ENCODE data around the gene PLEKHG1. TPM values are rescaled to one million over a fixed set of nuclear protein-coding genes. Genes with fewer than 3 reads are reported as not detected.
A peak's percentile ranks its signal among the peaks of the same experiment; 100 is the strongest.

The PLEKHG1 gene
- total RNA-seq, 4 donors from 2014 or later: 12.5 to 48.4 (median 32.3) TPM

DNA sequence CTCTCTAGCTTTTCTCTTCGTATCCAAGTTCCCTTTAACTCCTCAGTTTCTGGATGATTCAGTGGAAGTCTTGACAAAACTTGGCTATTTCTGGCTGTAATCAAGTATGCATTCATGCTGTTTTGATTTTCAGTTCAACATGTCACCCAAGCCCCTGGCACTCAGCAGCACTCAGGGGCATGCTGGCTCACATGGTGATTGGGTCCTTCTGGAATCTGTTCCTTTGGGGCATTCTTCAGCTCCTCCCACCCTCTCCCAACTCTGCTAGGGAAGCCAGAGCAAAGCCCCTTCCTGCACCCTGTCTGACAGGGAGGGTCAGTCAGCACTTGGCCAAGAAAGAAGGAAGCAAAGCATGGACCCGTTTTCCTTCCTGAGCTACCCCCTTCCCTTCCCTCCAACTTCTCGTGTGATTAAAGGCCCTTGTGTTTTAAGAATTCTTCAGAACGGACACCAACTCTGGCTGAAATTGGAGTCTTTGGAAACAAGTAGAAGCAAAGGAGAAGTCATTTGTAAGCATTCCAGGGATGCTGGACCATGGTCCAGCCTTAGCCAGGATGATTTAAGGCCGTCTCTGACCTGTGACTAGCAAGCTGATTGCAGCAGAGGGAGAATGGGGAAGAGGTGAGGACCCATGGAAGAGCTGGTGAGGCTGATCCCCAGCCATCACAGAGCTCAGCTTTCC lies 7.1 kb downstream of the PLEKHG1 start:
- H3K27me3 ChIP-seq: no peaks in the 10 kb centered on the region
- no peak overlapping the region for H3K4me3 ChIP-seq (replicated peaks in 1 of 3)
- H3K36me3 ChIP-seq: no peaks in the 10 kb centered on the region
- no peak overlapping the region for H3K27ac ChIP-seq
- intact Hi-C loops (cut with DNase I): loop anchor here (10.0 kb wide), 1 partner anchor 208 kb away; no protein-coding TSS in a partner anchor
- peak in 1 of 2 donors; percentile 23 for DNase-seq
- H3K4me1 ChIP-seq: peaks cover 9 to 16% of the 10 kb centered on the region in 2 donors
- H3K9me3 ChIP-seq: no peaks in the 10 kb centered on the region
- 28 to 34% methylated on average over 5 of the region's 5 CpGs for WGBS, 2 donors
- TF ChIP-seq POLR2A (IDR thresholded peaks at IDR 0.05): no peak
- TF ChIP-seq, protein P1, sequence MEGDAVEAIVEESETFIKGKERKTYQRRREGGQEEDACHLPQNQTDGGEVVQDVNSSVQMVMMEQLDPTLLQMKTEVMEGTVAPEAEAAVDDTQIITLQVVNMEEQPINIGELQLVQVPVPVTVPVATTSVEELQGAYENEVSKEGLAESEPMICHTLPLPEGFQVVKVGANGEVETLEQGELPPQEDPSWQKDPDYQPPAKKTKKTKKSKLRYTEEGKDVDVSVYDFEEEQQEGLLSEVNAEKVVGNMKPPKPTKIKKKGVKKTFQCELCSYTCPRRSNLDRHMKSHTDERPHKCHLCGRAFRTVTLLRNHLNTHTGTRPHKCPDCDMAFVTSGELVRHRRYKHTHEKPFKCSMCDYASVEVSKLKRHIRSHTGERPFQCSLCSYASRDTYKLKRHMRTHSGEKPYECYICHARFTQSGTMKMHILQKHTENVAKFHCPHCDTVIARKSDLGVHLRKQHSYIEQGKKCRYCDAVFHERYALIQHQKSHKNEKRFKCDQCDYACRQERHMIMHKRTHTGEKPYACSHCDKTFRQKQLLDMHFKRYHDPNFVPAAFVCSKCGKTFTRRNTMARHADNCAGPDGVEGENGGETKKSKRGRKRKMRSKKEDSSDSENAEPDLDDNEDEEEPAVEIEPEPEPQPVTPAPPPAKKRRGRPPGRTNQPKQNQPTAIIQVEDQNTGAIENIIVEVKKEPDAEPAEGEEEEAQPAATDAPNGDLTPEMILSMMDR (IDR thresholded peaks at IDR 0.05): no peak

DNA sequence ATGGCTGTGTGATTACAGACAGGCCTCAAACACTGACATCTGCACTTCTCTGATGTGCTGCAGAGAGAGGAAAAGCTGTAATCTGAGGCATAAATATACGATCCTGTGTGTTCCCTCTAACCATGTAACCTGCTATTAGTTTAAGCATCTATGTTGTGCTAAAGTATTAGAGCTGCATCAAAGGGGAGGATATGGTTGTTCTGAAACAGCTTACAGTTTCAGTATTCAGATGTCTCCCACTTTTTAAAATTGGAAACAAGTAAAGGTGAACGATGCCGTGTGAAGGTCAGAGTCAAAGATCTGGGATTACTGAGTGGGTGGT lies 7.6 kb downstream of the PLEKHG1 start:
- Histone ChIP-seq H3K4me1 (peaks cover 9 to 16% of the 10 kb centered on the region in 2 donors), H3K27ac (no peak overlapping the region), H3K9me3 (no peaks in the 10 kb centered on the region), H3K4me3 (replicated peaks in 1 of 3) (no peak overlapping the region), H3K27me3 (no peaks in the 10 kb centered on the region), H3K36me3 (no peaks in the 10 kb centered on the region)
- DNase-seq: no peak
- TF ChIP-seq, protein P1 (IDR thresholded peaks at IDR 0.05): no peak
- no peak for TF ChIP-seq POLR2A (IDR thresholded peaks at IDR 0.05)
- intact Hi-C loops (cut with DNase I): loop anchor here (10.0 kb wide), 1 partner anchor 208 kb away; no protein-coding TSS in a partner anchor
- WGBS, 2 donors: 78 to 88% methylated on average over 3 of the region's 3 CpGs

DNA sequence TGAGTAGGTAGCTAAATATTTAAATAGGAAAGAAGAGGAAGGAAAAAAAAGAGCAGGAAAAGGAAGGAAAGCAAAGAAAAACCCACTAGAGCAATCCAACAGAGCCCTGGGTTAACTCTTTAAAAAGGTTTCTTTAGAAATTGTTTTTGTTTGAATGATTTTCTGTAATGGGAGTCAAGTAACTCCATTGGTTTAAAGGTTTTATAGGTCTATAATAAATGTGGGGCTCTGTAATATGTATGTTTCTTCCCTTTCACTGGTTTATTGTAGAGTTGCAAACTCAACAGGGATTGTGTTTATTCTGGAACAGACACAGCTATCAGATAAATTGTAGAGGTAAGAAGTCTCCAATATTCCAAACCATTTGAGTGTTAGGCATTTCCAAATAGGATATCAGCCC lies 10.9 kb downstream of the PLEKHG1 start:
- peaks cover 13 to 16% of the 10 kb centered on the region in 2 donors for H3K4me1 ChIP-seq
- H3K36me3 ChIP-seq: no peaks in the 10 kb centered on the region
- no peaks in the 10 kb centered on the region for H3K9me3 ChIP-seq
- no peak overlapping the region for H3K27ac ChIP-seq
- no peaks in the 10 kb centered on the region for H3K27me3 ChIP-seq
- intact Hi-C loops (cut with DNase I): no loop called here
- no peak for TF ChIP-seq POLR2A (IDR thresholded peaks at IDR 0.05)
- TF ChIP-seq, protein P1 (IDR thresholded peaks at IDR 0.05): no peak
- no peak for DNase-seq
- H3K4me3 ChIP-seq (replicated peaks in 1 of 3): no peak overlapping the region

DNA sequence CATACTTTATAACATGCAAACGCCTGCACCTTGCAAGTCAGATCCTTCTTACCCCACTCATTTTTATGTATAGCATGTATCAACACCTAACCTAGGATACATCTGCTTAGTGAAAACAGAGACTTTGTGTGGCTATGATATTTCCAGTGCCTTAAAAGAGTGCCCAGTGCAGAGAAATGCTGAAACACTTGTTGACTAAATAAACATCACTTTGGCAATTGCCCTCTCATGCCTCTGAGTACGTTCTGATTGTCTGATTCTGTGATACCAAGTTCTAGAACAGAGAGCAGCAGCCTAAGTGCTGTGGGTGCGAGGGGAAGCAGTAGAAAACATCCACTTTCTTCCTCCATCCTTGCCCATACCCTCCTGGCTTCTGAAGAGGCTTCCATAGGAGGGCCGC lies 13.6 kb downstream of the PLEKHG1 start:
- Histone ChIP-seq H3K9me3 (no peaks in the 10 kb centered on the region), H3K27me3 (no peaks in the 10 kb centered on the region), H3K27ac (no peak overlapping the region), H3K4me1 (peaks cover 0 to 4% of the 10 kb centered on the region in 2 donors), H3K36me3 (no peaks in the 10 kb centered on the region), H3K4me3 (replicated peaks in 1 of 3) (no peak overlapping the region)
- peak in 1 of 2 donors; percentile 11 for DNase-seq
- WGBS, 2 donors: 51 to 60% methylated on average over 4 of the region's 4 CpGs
- intact Hi-C loops (cut with DNase I): no loop called here
- TF ChIP-seq, protein P1 (IDR thresholded peaks at IDR 0.05): no peak
- no peak for TF ChIP-seq POLR2A (IDR thresholded peaks at IDR 0.05)

DNA sequence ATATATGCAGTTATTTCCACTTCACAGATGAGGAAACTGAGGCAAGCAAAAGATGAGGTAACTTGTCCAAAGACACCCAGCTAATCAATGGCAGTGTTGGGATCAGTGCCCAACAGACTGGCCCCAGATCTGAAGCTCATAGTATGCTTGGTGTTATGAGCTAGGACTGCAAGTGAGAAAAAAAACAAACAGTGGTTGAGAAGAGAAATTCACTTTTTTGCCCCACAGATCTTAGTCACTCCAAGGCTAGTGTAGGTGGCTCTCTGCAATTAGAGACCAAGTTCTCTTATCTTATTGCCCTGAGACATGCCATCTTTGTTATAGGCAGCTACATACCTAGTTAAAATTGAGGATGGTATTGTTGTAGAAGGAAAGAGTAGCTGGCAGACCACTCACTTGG lies 16.3 kb downstream of the PLEKHG1 start:
- H3K9me3 ChIP-seq: no peaks in the 10 kb centered on the region
- H3K27me3 ChIP-seq: no peaks in the 10 kb centered on the region
- peaks cover 0 to 4% of the 10 kb centered on the region in 2 donors for H3K4me1 ChIP-seq
- H3K36me3 ChIP-seq: no peaks in the 10 kb centered on the region
- intact Hi-C loops (cut with DNase I): no loop called here
- H3K4me3 ChIP-seq (replicated peaks in 1 of 3): no peak overlapping the region
- no peak overlapping the region for H3K27ac ChIP-seq
- TF ChIP-seq, protein P1 (IDR thresholded peaks at IDR 0.05): no peak
- TF ChIP-seq POLR2A (IDR thresholded peaks at IDR 0.05): no peak
- no peak for DNase-seq

Measured in thyroid gland (tissue), 4 donors.